ENCODE measurements around the gene SPESP1.
"Not testable (repeated sequence)": the region's sequence is repeated elsewhere in the genome, so short reads cannot be mapped to it uniquely, and the experiment has no call there.

- TF ChIP-seq CTCF (IDR thresholded peaks at IDR 0.05; ENCODE audit: extremely low read depth in 1 of 2, insufficient read depth in 1 of 2, low read depth in 1 of 2, low read length in 2 of 2); POLR2AphosphoS5 (IDR thresholded peaks at IDR 0.05; ENCODE audit: insufficient read depth, low read depth, low read length); EZH2 (IDR thresholded peaks at IDR 0.05; ENCODE audit: borderline replicate concordance, low read depth, low read length, severe bottlenecking); POLR2A (IDR thresholded peaks at IDR 0.05; ENCODE audit: low read depth, low read length); MYC (IDR thresholded peaks at IDR 0.05; ENCODE audit: low read depth, low read length); GATA2 (IDR thresholded peaks at IDR 0.05; ENCODE audit: insufficient read depth, insufficient read length, low read depth, low read length): not testable (repeated sequence)
These were observed 45.4 kb downstream of the SPESP1 start for GRCh38 chr15:68975651-68976160.
